RKO (cell line): ENCODE data around the gene POLRMT.
"Not testable (repeated sequence)": the region's sequence is repeated elsewhere in the genome, so short reads cannot be mapped to it uniquely, and the experiment has no call there.

Experiments used
- DNase-seq: peaks from one replicate; pipeline ENCODE4 v3.0.0-alpha.2; 2016; ENCODE audit warnings: low spot score

Gene POLRMT

DNA sequence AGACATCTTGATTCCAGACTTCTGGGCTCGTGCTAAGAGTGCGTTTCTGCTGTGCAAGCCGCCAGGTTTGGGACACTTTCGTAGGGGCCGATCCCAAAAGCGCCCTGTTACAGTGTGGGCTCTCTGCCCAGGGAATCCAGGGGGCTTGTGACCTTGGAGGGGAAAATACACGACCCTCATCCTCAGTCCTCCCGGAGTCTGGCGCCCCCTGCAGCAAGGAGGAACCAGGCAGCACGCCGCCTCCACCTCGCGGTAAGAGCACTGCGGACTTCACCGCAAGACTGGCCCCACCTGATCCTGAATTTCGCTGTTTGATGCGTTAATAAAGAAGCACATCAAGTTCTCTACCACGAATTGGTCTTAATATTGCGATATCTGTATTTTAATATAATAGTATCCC is 5.2 kb downstream of the POLRMT start:
- DNase-seq = no peak

- not testable (repeated sequence) for DNase-seq
Observed at GRCh38 chr19:626566-626965, 6.8 kb downstream of the POLRMT start.

GRCh38 chr19:625257-625656 is 8.1 kb downstream of the POLRMT start:
- DNase-seq = no peak

DNA sequence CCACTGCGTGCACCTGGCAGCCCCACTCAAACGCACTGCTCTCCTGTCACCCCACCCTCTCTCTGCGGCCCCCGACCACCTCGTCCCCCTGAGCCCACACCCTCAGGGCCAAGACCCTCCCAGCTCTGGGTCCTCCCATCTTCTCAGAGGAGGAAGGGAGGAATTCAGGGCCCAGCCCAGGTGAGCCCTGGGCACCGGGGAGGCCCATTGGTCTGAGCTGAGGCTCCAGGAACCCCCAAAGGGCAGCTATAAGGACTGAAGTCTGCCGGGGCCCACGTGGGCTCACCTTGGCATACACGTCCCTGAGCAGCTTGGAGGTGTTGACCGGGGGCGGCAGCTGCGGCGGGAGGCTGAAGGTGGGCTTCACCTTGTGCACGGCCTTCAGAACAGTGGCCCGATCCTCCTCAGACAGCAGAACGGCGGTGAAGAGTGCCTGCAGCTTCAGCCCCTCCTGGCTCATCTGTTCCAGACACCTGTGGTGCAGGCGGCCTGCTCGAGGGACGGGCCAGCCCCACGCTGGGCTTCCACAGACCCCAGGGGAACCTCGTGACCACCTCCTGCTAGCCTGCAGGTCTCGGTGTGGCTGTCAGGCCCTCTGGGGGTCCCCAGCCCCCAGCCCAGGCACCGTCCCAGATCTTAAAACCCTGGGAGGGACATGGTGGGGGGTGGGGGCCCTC is 8.8 kb downstream of the POLRMT start:
- DNase-seq = no peak

DNA sequence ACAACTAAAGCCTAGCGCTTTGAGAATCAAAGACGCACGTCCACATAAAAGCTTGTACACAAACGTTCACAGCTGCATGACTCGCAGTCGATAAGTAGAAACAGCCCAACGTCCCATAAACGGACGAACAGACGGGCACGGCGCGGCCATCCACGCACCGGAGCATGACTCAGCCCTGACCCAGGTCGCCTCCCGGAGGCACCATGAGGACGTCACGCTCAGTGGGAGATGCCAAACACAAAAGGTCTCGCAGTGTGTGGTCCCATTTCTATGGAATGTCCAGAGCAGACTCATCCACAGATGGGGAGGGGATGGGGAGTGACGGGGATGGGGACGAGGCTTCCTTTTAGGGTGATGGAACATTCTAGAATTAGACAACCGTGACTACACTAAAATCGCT is 9.4 kb downstream of the POLRMT start:
- DNase-seq = peak; percentile 42

GRCh38 chr19:623175-623916 is 10.0 kb downstream of the POLRMT start:
- DNase-seq = no peak

DNA sequence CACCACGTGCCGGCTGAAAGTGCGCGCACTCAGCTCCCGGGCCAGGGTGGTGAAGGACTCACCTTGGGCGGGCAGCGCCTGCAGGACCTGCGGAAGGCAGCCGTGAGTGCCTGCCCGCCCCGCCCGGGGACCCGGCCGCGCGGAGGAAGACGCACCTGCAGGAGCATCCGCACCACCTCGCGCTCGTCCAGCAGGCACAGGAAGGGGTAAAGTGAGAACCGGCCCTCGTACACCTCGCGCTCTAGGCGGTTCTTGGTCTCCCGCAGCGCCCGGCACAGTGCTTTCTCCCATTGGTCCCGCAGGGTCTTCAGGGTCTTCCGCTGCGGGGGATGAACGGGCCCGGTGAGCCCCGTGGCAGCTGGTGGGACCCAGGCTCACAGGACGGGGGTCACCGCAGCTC is 10.7 kb downstream of the POLRMT start:
- no peak for DNase-seq

DNA sequence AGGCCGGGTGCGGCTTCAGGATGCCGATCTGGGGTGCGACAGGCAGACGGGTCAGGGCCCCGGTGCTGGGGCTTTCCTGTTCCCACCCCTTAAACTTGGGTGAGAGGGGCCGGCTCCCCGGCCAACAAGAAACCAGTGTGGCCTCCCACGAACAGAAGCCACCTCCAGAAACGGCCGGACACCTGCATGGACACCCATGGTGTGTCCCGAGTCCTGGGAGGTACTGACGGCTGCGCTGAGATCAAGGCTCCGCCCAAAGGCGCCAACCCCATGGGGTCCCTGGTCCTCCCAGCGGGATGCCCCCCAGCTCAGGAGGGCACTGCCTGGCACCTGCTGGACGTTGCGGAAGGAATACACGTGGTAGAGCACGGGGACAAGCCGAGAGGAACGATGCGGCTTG is 11.5 kb downstream of the POLRMT start:
- DNase-seq = no peak

DNA sequence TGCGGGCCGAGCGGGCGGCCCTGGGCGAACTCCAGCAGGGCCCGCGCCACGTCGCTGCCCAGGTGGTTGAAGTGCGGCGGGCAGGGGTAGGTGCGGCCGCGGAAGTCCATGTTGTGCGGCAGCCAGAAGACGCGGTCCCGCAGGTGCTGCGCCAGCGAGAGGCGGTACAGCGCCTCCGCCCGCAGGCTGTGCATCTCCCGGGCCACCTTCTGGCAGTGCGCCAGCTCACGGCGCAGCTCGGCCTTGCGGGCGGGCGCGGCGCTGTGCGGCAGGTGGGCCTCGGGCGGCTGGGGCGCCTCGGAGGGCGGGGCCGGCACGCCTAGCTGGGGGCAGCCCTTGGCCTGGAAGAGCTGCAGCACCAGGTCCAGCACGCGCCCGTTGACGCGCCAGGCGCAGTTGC is 12.1 kb downstream of the POLRMT start:
- not testable (repeated sequence) for DNase-seq

- DNase-seq = no peak
Observed at GRCh38 chr19:620166-620862, 13.0 kb downstream of the POLRMT start.

GRCh38 chr19:619286-620002 is 13.9 kb downstream of the POLRMT start:
- DNase-seq = no peak

DNA sequence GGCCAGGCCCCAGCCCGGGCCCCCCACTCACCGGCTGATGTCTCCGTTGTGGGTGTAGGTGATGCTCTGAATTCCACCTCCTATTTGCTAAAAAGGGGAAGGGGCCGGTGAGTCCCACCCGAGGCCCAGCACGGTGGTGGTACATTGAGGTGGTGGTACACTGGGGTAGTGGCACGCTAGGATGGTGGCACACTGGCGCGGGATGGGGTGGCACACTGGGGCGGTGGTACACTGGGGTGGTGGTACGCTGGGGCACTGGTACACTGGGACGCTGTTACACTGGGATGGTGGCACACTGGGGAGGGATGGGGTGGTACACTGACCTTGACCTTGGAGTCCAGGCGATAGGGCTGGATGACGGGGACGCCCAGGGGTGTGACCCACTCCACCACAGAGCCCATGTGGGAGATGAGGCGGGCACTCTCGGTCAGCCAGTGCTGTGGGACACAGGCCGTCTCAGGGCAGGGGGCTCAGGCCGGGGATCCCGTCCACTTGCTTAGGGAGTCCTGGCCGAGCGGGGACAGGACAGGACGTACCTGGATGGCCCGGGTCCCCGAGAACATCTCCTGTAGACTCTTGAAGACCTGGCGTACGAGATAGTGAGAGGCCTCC is 14.6 kb downstream of the POLRMT start:
- DNase-seq = no peak

DNA sequence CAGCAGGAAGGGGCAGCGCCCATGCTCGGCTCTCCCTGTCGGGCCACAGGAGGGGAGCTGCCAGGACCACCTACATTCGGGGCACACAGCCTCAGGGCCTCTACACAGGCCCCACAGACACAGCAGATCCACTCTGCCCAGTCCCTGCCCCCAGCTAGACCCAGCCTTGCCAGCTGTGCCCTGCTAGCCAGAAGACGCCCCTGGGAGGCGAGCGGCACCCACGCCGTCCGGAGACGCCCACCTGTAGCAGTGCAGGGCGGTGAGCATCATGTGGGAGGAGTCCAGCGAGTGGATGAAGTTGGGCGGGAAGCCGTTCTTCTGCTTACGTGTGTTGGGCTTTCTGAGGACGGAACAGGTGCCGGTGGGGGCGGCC is 15.1 kb downstream of the POLRMT start:
- DNase-seq = no peak

GRCh38 chr19:617551-618246 is 15.6 kb downstream of the POLRMT start:
- DNase-seq = no peak

DNA sequence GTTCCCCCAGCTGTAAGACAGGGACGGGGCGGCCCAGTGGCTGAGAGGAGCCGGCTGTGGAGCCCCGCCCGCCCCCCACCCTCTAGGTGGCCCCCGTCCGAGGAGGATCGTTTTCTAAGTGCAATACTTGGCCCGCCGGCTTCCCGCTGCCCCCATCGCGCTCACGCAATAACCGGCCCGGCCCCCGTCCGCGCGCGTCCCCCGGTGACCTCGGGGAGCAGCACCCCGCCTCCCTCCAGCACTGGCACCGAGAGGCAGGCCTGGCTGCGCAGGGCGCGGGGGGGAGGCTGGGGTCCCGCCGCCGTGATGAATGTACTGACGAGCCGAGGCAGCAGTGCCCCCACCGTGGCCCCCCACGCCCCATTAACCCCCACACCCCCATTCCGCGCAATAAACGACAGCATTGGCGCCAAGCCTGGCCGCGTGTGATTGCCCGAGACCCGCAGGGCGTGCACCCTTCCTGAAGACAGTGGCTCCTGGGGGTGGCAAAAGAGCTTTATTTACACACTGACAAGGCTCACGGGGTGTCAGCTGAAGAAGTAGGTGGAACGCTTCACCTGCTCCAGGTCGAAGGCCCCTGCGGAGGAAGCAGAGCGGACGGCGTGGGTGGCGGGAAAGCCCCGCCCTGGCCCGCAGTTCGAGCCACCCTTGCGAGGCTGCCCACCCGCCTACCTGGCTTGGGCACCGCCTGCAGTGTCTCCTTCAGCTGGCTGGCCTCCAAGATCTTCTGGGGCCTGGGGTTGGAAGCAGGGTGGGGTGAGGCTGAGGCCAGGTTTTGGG is 16.4 kb downstream of the POLRMT start:
- DNase-seq = no peak

DNA sequence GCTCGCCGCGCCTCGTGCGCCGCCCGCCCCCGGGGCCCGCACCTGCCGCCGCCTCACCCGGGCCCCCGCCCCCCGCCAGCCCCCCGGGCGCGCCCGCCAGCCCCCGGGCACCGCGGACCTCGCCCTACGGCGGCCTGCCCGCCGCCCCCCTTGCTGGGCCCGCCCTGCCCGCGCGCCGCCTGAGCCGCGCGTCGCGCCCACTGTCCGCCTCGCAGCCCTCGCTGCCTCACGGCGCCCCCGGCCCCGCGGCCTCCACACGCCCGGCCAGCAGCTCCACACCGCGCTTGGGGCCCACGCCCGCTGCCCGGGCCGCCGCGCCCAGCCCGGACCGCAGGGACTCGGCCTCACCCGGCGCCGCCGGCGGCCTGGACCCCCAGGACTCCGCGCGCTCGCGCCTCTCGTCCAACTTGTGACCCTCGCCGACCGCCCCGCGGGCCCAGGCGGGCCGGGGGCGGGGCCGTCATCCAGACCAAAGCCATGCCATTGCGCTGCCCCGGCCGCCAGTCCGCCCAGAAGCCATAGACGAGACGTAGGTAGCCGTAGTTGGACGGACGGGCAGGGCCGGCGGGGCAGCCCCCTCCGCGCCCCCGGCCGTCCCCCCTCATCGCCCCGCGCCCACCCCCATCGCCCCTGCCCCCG is 17.2 kb downstream of the POLRMT start:
- no peak for DNase-seq

DNA sequence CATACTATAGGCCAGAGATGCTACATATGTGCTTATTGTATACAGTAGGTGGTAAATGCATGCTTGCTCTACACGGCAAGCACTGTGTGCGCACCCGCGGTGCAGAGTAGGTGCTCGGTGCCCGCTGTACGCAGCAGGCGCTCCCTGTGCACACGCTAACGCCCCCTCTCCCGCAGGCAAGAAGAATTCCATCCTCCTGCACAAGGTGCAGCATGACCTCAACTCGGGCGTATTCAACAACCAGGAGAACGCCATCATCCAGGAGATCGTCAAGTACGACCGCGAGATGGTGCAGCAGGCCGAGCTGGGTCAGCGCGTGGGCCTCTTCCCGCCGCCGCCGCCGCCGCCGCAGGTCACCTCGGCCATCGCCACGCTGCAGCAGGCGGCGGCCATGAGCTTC is 17.7 kb downstream of the POLRMT start:
- no peak for DNase-seq

- no peak for DNase-seq
Observed at GRCh38 chr19:613732-614567, 19.4 kb downstream of the POLRMT start.

GRCh38 chr19:612941-613340 is 20.4 kb downstream of the POLRMT start:
- DNase-seq = no peak
